SK-N-SH treated with all-trans-retinoic acid at 6 μM for 48 hours (cell line): Measurements from ENCODE around the gene AHRR.

Experiments used
- CREB5 ChIP-seq: fragments of 250-450 bp; sonication (Bioruptor Pico); IDR thresholded peaks from 2 replicates; pipeline ENCODE4 v1.5.1; 2020; ENCODE audit warnings: low read depth, mild to moderate bottlenecking, moderate library complexity
- ESRRG ChIP-seq: fragments of 250-450 bp; sonication (Bioruptor Pico); IDR thresholded peaks from 2 replicates; pipeline ENCODE4 v1.6.1; 2021; ENCODE audit warnings: mild to moderate bottlenecking
- ISL1 ChIP-seq: fragments of 250-450 bp; sonication (Bioruptor Pico); IDR thresholded peaks from 2 replicates; pipeline ENCODE4 v2.1.2; 2022; ENCODE audit warnings: mild to moderate bottlenecking, moderate library complexity
- TOX ChIP-seq: fragments of 250-450 bp; sonication (Bioruptor Pico); IDR thresholded peaks from 2 replicates; pipeline ENCODE4 v1.8.0; 2021; ENCODE audit warnings: mild to moderate bottlenecking, moderate library complexity, borderline replicate concordance

GRCh38 chr5:448061-448765 is 126.7 kb downstream of the AHRR start:
- TF ChIP-seq CREB5 (no peak), TOX (CRISPR knock-in tag) (no peak), ISL1 (CRISPR knock-in tag) (no peak), ESRRG (CRISPR knock-in tag) (no peak)
